Loucy (cell line): ENCODE data around the gene INTS12.

ENCODE experiments used
- CTCF ChIP-seq: fragments of 200-600 bp; sonication (generic); conservative IDR thresholded peaks from 2 replicates; pipeline ENCODE4 v1.5.1; 2014; ENCODE audit warnings: mild to moderate bottlenecking, antibody characterized with exemption, low read length
- EZH2phosphoT487 ChIP-seq: fragments of 200-600 bp; IDR thresholded peaks from 2 replicates; pipeline ENCODE4 v1.6.1; 2018; ENCODE audit warnings: antibody characterized with exemption, mild to moderate bottlenecking, moderate library complexity, borderline replicate concordance

GRCh38 chr4:105670684-105671083, 37.8 kb downstream of the INTS12 start:
- TF ChIP-seq CTCF (no peak), EZH2phosphoT487 (no peak)
